Nephron progenitor cell (in vitro differentiated cells): ENCODE measurements around the gene MYO1D.
"Not testable (repeated sequence)": the region's sequence is repeated elsewhere in the genome, so short reads cannot be mapped to it uniquely, and the experiment has no call there.

Source experiments
- DNase-seq: peaks from one replicate; pipeline ENCODE4 v3.0.0; 2021
- H3K27ac Mint-ChIP-seq: 2 replicates; pipeline ENCODE4 v1.8.0; 2021; ENCODE audit warnings: mild to moderate bottlenecking, moderate library complexity, mixed read lengths
- H3K27me3 Mint-ChIP-seq: 2 replicates; pipeline ENCODE4 v1.8.0; 2021; ENCODE audit warnings: mild to moderate bottlenecking, low read depth, mixed read lengths; ENCODE audit not compliant: poor library complexity
- H3K36me3 Mint-ChIP-seq: 2 replicates; pipeline ENCODE4 v1.8.0; 2021; ENCODE audit warnings: low read depth, mixed read lengths
- H3K4me1 Mint-ChIP-seq: 2 replicates; pipeline ENCODE4 v1.8.0; 2021; ENCODE audit warnings: mixed read lengths
- H3K4me3 Mint-ChIP-seq: 2 replicates; pipeline ENCODE4 v1.8.0; 2021; ENCODE audit warnings: mild to moderate bottlenecking, moderate library complexity, mixed read lengths
- H3K9me3 Mint-ChIP-seq: 2 replicates; pipeline ENCODE4 v1.8.0; 2021; ENCODE audit warnings: mild to moderate bottlenecking, moderate library complexity, mixed read lengths
- TF ChIP-seq, protein P1 (sequence below): fragments of 200-600 bp; sonication (generic); IDR thresholded peaks from 2 replicates; pipeline ENCODE4 v1.5.0; 2021; ENCODE audit warnings: antibody characterized with exemption

The MYO1D gene

DNA sequence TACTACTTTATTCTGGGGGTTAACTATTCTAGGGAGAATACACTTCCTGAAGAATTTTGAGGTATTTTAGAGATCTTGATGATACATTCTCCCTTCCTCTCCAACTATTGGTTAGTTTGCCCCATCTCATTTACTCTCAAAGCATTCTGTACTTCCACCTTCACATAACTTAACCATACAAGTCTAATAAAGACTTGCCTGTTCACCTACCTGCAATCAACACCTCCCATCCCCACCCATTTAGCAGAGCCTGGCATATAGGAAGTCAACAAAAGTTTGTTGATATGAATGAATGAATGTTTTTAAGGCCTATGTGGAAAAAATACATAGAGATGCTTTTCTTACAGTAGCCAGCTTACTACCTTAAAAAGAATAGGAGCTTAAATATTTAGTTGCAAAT lies 50.8 kb downstream of the MYO1D start:
- H3K27ac Mint-ChIP-seq, result no peak overlapping the region
- no peak for DNase-seq
- peaks cover 6% of the 10 kb centered on the region for H3K4me1 Mint-ChIP-seq
- TF ChIP-seq, protein P1, sequence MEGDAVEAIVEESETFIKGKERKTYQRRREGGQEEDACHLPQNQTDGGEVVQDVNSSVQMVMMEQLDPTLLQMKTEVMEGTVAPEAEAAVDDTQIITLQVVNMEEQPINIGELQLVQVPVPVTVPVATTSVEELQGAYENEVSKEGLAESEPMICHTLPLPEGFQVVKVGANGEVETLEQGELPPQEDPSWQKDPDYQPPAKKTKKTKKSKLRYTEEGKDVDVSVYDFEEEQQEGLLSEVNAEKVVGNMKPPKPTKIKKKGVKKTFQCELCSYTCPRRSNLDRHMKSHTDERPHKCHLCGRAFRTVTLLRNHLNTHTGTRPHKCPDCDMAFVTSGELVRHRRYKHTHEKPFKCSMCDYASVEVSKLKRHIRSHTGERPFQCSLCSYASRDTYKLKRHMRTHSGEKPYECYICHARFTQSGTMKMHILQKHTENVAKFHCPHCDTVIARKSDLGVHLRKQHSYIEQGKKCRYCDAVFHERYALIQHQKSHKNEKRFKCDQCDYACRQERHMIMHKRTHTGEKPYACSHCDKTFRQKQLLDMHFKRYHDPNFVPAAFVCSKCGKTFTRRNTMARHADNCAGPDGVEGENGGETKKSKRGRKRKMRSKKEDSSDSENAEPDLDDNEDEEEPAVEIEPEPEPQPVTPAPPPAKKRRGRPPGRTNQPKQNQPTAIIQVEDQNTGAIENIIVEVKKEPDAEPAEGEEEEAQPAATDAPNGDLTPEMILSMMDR, result no peak
- no peak overlapping the region for H3K4me3 Mint-ChIP-seq
- peaks cover 8% of the 10 kb centered on the region for H3K27me3 Mint-ChIP-seq
- no peaks in the 10 kb centered on the region for H3K9me3 Mint-ChIP-seq
- no peaks in the 10 kb centered on the region for H3K36me3 Mint-ChIP-seq

DNA sequence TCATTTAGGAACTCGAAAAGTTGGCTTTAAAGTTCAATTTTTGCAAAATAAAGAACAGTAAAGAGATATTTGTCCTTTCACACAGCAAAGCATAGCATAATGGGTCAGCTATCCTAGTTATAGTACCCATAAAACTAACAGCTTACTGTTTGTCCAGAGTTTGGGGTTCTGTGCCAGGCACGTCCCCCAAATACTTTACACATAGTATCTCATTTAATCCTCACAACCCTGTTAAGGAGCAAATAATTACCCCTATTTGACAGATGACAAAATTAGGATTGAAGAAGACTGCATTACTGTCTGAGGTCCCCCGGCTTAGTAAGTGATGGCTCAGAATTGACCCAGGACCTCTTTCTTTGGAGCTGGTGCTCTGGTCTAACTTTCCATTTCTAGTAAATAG lies 52.6 kb downstream of the MYO1D start:
- Mint-ChIP-seq H3K27ac (no peak overlapping the region), H3K9me3 (no peaks in the 10 kb centered on the region), H3K4me3 (no peak overlapping the region), H3K27me3 (peaks cover 8% of the 10 kb centered on the region), H3K36me3 (no peaks in the 10 kb centered on the region), H3K4me1 (peaks cover 7% of the 10 kb centered on the region)
- no peak for DNase-seq
- TF ChIP-seq, protein P1, result no peak

DNA sequence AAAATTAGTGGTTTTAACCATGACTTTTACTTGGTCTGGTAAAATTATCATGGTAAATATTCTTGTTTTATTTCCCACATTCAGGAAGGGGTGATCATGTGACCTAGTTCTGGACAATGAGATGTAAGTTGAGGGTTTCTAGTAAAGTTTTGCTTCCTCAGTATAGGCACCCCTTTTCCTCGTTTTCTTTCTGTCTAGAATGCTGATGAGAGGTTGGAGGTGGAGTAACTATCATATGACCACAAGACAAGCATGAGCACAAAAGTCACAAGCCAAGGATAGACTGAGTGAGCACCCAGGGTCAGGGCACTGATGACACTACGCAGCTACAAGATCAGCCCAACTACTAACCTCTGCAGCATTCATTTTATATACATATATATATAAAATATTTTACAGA lies 53.9 kb downstream of the MYO1D start:
- no peaks in the 10 kb centered on the region for H3K9me3 Mint-ChIP-seq
- no peak for DNase-seq
- H3K27ac Mint-ChIP-seq, result no peak overlapping the region
- H3K4me1 Mint-ChIP-seq, result peaks cover 13% of the 10 kb centered on the region
- H3K27me3 Mint-ChIP-seq, result peaks cover 6% of the 10 kb centered on the region
- no peaks in the 10 kb centered on the region for H3K36me3 Mint-ChIP-seq
- H3K4me3 Mint-ChIP-seq, result peak overlapping the region; percentile 64
- TF ChIP-seq, protein P1, result no peak

DNA sequence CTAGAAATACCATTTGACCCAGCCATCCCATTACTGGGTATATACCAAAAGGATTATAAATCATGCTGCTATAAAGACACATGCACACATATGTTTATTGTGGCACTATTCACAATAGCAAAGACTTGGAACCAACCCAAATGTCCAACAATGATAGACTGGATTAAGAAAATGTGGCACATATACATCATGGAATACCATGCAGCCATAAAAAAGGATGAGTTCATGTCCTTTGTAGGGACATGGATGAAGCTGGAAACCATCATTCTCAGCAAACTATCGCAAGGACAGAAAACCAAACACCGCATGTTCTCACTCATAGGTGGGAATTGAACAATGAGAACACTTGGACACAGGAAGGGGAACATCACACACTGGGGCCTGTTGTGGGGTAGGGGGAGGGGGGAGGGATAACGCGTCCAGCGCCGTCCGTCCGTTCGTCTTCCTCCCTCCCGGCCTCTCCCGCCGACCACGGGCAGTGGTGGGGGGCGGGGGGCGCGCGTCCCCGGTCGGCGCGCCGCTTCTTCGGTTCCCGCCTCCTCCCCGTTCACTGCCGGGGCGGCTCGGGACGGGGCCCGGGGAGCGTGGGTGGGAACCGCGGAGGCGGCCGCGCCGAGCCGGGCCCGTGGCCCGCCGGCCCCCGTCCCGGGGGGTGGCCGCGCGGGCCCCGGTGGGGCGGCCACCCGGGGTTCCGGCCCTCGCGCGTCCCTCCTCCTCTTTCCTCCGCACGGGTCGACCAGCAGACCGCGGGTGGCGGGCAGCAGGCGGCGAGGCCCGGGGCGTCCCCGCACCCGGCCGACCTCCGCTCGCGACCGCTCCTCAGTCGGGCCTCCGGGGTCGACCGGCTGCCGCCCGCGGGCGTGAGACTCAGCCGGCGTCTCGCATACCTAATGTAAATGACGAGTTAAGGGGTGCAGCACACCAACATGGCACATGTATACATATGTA lies 54.7 kb downstream of the MYO1D start:
- DNase-seq, result peak; percentile 72

DNA sequence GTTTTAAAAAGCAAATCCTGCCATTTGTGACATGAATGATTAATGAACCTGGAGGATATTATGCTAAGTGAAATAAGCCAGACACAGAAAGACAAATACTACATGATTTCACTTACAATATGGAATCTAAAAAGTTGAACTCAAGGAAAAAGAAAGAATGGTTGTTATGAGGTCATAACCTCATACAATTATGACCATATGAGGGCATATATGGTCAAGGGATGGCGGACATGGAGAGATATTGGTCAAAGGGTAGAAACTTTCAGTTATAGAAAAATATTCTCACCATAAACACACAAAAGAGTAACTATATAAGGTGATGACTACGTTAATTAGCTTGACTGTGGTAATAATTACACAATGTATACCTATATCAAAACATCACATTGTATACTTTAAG lies 56.5 kb downstream of the MYO1D start:
- TF ChIP-seq, protein P1, result no peak

More for the DNA sequence above, 54.7 kb downstream of the MYO1D start:
- H3K36me3 Mint-ChIP-seq, H3K27me3 Mint-ChIP-seq, H3K27ac Mint-ChIP-seq, H3K9me3 Mint-ChIP-seq: not testable (repeated sequence)
- H3K4me1 Mint-ChIP-seq, result peaks cover 13% of the 10 kb centered on the region
- H3K4me3 Mint-ChIP-seq, result peak overlapping the region; percentile 45

DNA sequence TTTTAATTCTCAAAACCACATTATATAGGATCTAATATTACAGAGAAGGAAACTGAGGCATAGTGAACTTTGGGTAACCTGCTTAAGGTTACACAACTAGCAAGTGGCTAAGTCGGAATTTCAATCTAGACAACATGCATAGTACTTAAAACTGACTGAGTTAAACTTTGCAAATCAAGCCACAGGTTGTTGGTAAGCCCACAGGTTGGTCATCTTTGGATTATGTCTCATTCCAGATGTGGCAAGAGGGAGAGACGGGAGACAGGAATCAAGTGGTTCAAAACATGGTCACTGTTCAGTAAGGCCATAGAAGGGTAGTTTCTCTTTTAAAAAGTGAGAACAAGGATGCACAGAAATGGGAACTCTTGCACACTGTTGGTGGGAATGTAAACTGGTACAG lies 57.1 kb downstream of the MYO1D start:
- DNase-seq, result no peak
- TF ChIP-seq, protein P1, result no peak
- Mint-ChIP-seq H3K27ac (no peak overlapping the region), H3K4me3 (no peak overlapping the region), H3K4me1 (peaks cover 13% of the 10 kb centered on the region), H3K36me3 (no peaks in the 10 kb centered on the region), H3K9me3 (no peaks in the 10 kb centered on the region), H3K27me3 (peaks cover 6% of the 10 kb centered on the region)

More for the DNA sequence above, 56.5 kb downstream of the MYO1D start:
- Mint-ChIP-seq H3K36me3 (no peaks in the 10 kb centered on the region), H3K27ac (no peak overlapping the region), H3K27me3 (peaks cover 6% of the 10 kb centered on the region), H3K9me3 (no peaks in the 10 kb centered on the region), H3K4me1 (peaks cover 13% of the 10 kb centered on the region), H3K4me3 (no peak overlapping the region)
- DNase-seq, result no peak
